Naive thymus-derived CD4-positive, alpha-beta T cell (primary cell): Measurements from ENCODE around the gene ELK4. TPM values are rescaled to one million over a fixed set of nuclear protein-coding genes. Genes with fewer than 3 reads are reported as not detected.

ENCODE experiments used
- ATAC-seq: fragments of 150-1000 bp; cut with Tn5 transposase; 2 replicates; pipeline ENCODE4 v1.10.0; 2021; ENCODE audit warnings: mild to moderate bottlenecking, moderate library complexity
- CTCF ChIA-PET: fragments of 350-600 bp; sonication (Branson Sonifier 250); formaldehyde crosslinking; loops from one replicate; lab custom pipeline; 2021; ENCODE audit warnings: antibody characterized with exemption; lab: Charles Lee
- POLR2A ChIA-PET: fragments of 350-600 bp; sonication (Branson Sonifier 250); formaldehyde crosslinking; loops from one replicate; lab custom pipeline; 2021; ENCODE audit warnings: antibody characterized with exemption, inconsistent platforms; lab: Charles Lee
- DNase-seq, 9 donors: peaks; one replicate each; pipeline versions ENCODE4 v3.0.0 to v3.0.0-alpha.2; 2020 to 2022; ENCODE audit warnings: mixed read lengths in 1 of 9
- H3K27ac ChIP-seq: one replicate; pipeline ENCODE4 v1.7.0; 2013; ENCODE audit warnings: mild to moderate bottlenecking, low read depth, low read length, moderate library complexity
- H3K27me3 ChIP-seq, 2 donors: one replicate each; pipeline ENCODE4 v1.7.0; 2013; ENCODE audit warnings: low read length in 2 of 2, mild to moderate bottlenecking in 2 of 2, moderate library complexity in 2 of 2; ENCODE audit not compliant: control insufficient read depth in 2 of 2, insufficient read depth in 2 of 2
- H3K36me3 ChIP-seq, 3 experiments: 1 replicate in 2 of 3; 2 replicates in 1 of 3; pipeline ENCODE4 v1.7.0; 2013; ENCODE audit warnings: low read length in 3 of 3, mild to moderate bottlenecking in 3 of 3, moderate library complexity in 1 of 3; ENCODE audit not compliant: insufficient read depth in 3 of 3, control insufficient read depth in 2 of 3
- H3K4me1 ChIP-seq, 2 donors: one replicate each; pipeline ENCODE4 v1.7.0; 2013; ENCODE audit warnings: low read length in 2 of 2, mild to moderate bottlenecking in 2 of 2, moderate library complexity in 1 of 2; ENCODE audit not compliant: control insufficient read depth in 2 of 2, insufficient read depth in 2 of 2
- H3K4me3 ChIP-seq: 2 replicates; pipeline ENCODE4 v1.7.0; 2013; ENCODE audit warnings: mild to moderate bottlenecking, low read length
- H3K9me3 ChIP-seq, 3 experiments: 1 replicate in 2 of 3; 2 replicates in 1 of 3; pipeline ENCODE4 v1.7.0; 2013; ENCODE audit warnings: low read length in 3 of 3; ENCODE audit not compliant: control insufficient read depth in 2 of 3
- H3K27ac Mint-ChIP-seq, 9 donors: one replicate each; pipeline ENCODE4 v1.8.0; 2020 to 2022; ENCODE audit warnings: mixed read lengths in 9 of 9, mild to moderate bottlenecking in 8 of 9, moderate library complexity in 5 of 9, inconsistent platforms in 2 of 9
- H3K27me3 Mint-ChIP-seq, 5 donors: one replicate each; pipeline ENCODE4 v1.8.0; 2021 to 2022; ENCODE audit warnings: mixed read lengths in 5 of 5, mild to moderate bottlenecking in 1 of 5
- H3K36me3 Mint-ChIP-seq, 5 donors: one replicate each; pipeline ENCODE4 v1.8.0; 2020 to 2022; ENCODE audit warnings: mixed read lengths in 5 of 5, mild to moderate bottlenecking in 3 of 5, inconsistent platforms in 1 of 5
- H3K4me1 Mint-ChIP-seq, 7 donors: one replicate each; pipeline ENCODE4 v1.8.0; 2020 to 2022; ENCODE audit warnings: mixed read lengths in 7 of 7, mild to moderate bottlenecking in 3 of 7, inconsistent platforms in 1 of 7
- H3K4me3 Mint-ChIP-seq, 10 donors: one replicate each; pipeline ENCODE4 v1.8.0; 2020 to 2022; ENCODE audit warnings: mild to moderate bottlenecking in 10 of 10, mixed read lengths in 10 of 10, moderate library complexity in 6 of 10, inconsistent platforms in 2 of 10
- H3K9me3 Mint-ChIP-seq, 11 donors: one replicate each; pipeline ENCODE4 v1.8.0; 2020 to 2022; ENCODE audit warnings: mixed read lengths in 11 of 11, mild to moderate bottlenecking in 4 of 11, inconsistent platforms in 1 of 11, moderate library complexity in 1 of 11
- intact Hi-C, 2 donors: fragments of 100-400 bp; cut with micrococcal nuclease; formaldehyde crosslinking; loops; one replicate each; pipeline ENCODE4 v1.15.1; 2023
- polyA plus RNA-seq, 2 donors: library from polyadenylated mRNA; unstranded; fragments of 300-500 nt; fragmentation: Illumina TruSeq; gene quantifications; one replicate each; pipeline ENCODE4 v1.2.3, GENCODE V29; 2021
- total RNA-seq, 6 experiments: library from RNA in 5 of 6; stranded (reverse) in 5 of 6; gene quantifications; 1 replicate in 5 of 6; 2 replicates in 1 of 6; pipeline ENCODE4 v1.2.3 and lab custom pipeline; 2021 to 2026

The ELK4 gene
- total and polyA plus RNA-seq, 7 experiments from 2014 or later, result 4.0 to 250 (median 123) TPM

DNA sequence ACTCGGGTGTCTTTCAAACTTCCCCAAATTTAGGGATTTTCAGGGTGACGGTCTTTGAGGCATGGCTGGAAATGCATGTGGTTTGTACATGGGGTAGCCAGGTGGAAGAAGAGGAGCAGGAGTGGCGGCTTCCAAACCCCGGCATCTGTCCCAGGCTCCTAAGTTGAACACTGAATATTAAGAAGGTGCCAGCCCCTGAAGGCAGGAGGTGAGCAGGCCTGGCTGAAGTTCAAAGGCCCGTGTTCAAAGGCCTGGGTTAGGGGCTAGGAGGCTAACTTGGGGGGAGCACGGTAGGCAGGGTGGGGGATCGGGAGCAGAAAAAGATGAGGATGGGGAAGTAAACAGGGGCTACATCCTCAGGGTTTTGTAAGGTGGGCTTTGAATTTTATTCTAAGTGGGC is 42.8 kb downstream of the ELK4 start:
- Histone ChIP-seq H3K27ac (no peak overlapping the region), H3K27me3 (no peaks in the 10 kb centered on the region), H3K4me3 (no peak overlapping the region), H3K36me3 (no peaks in the 10 kb centered on the region), H3K4me1 (peaks cover 8 to 31% of the 10 kb centered on the region in 2 donors), H3K9me3 (no peaks in the 10 kb centered on the region)
- ATAC-seq, result no peak
- Mint-ChIP-seq H3K27ac (peak overlapping the region in 3 of 9 donors; percentile 36 to 59 (median 46)), H3K9me3 (no peaks in the 10 kb centered on the region), H3K4me3 (no peak overlapping the region), H3K36me3 (no peaks in the 10 kb centered on the region), H3K4me1 (peaks cover 11 to 40% (median 39%) of the 10 kb centered on the region in 7 donors), H3K27me3 (peaks cover 0 to 4% (median 0%) of the 10 kb centered on the region in 5 donors)
- intact Hi-C loops, result no loop called here
- no peak for DNase-seq
- POLR2A ChIA-PET, result interaction anchor here (9.4 kb wide), 1 partner anchor 41 kb away, joined by 290 read pairs; the partner anchor contains the start of gene ELK4
- CTCF ChIA-PET, result interaction anchor here (0.9 to 12.7 kb wide), 4 partner anchors 42 to 70 kb away, joined by 3 to 315 read pairs (median 74); partner anchors contain the start of gene ELK4

DNA sequence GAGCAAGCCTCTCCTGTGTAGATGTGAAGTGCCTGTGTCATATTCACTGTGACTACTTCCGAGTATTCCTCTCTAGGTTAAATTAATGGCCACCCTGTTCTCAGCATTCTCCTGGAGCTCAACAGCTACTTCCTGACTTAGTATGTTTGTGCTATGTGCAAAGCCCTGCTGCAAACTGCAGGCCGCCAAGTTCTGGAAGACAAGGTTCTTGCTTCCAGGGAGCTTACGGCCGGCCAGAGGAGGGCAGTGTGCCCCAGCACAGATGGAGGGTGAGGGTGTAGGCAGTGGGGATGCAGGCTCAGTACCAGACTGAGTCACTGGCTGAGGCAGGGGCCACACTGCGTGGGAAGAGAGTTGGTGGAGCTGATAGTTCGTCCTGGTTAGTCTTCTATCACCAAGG is 43.2 kb downstream of the ELK4 start:
- ChIA-PET CTCF (interaction anchor here (0.9 to 12.7 kb wide), 4 partner anchors 44 to 122 kb away, joined by 3 to 315 read pairs (median 6); partner anchors contain the start of gene ELK4), POLR2A (interaction anchor here (9.4 kb wide), 1 partner anchor 42 kb away, joined by 290 read pairs; the partner anchor contains the start of gene ELK4)
- Mint-ChIP-seq H3K27me3 (peaks cover 0 to 4% (median 0%) of the 10 kb centered on the region in 5 donors), H3K9me3 (no peaks in the 10 kb centered on the region), H3K4me3 (peak overlapping the region in 1 of 10 donors; percentile 61), H3K36me3 (no peaks in the 10 kb centered on the region), H3K4me1 (peaks cover 7 to 36% (median 35%) of the 10 kb centered on the region in 7 donors), H3K27ac (peak overlapping the region in 4 of 9 donors; percentile 2 to 70 (median 48))
- DNase-seq (no peak), ATAC-seq (no peak)
- peaks cover 5 to 27% of the 10 kb centered on the region in 2 donors for H3K4me1 ChIP-seq
- no peaks in the 10 kb centered on the region for H3K9me3 ChIP-seq
- H3K27ac ChIP-seq, result no peak overlapping the region
- no peaks in the 10 kb centered on the region for H3K27me3 ChIP-seq
- no peaks in the 10 kb centered on the region for H3K36me3 ChIP-seq
- no peak overlapping the region for H3K4me3 ChIP-seq
- intact Hi-C loops, result no loop called here

DNA sequence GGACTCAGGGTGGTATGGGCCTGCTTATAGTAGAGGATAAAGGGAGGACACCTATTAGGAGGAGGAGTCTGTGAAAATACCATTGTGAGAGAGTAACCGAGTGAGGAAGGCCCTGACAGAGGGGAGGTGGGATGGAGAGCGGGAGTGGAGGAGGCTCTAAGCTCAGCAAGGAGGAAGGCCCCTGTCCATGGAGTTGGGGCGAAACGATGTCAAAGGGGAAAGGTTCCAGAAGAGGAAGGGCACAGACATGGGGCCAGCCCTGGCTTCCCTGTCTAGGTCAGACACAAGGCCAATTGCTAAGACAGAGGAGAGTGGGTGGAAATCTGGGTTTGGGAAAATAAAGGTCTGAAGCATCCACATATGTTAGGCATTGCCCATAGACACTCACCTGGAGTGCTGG is 44.2 kb downstream of the ELK4 start:
- no peak for DNase-seq
- Histone ChIP-seq H3K9me3 (no peaks in the 10 kb centered on the region), H3K4me3 (no peak overlapping the region), H3K4me1 (peaks cover 5 to 20% of the 10 kb centered on the region in 2 donors), H3K27me3 (no peaks in the 10 kb centered on the region), H3K27ac (no peak overlapping the region), H3K36me3 (no peaks in the 10 kb centered on the region)
- peaks cover 7 to 28% (median 27%) of the 10 kb centered on the region in 7 donors for H3K4me1 Mint-ChIP-seq
- no peaks in the 10 kb centered on the region for H3K9me3 Mint-ChIP-seq
- no peak overlapping the region for H3K4me3 Mint-ChIP-seq
- peak overlapping the region in 4 of 9 donors; percentile 4 to 64 (median 8) for H3K27ac Mint-ChIP-seq
- POLR2A ChIA-PET, result interaction anchor here (9.4 kb wide), 1 partner anchor 43 kb away, joined by 290 read pairs; the partner anchor contains the start of gene ELK4
- H3K36me3 Mint-ChIP-seq, result no peaks in the 10 kb centered on the region
- ATAC-seq, result no peak
- H3K27me3 Mint-ChIP-seq, result peaks cover 0 to 4% (median 0%) of the 10 kb centered on the region in 5 donors
- intact Hi-C loops, result no loop called here
- CTCF ChIA-PET, result interaction anchor here (0.6 to 12.7 kb wide), 3 partner anchors 9 to 123 kb away, joined by 3 to 315 read pairs (median 5); no protein-coding TSS in a partner anchor

DNA sequence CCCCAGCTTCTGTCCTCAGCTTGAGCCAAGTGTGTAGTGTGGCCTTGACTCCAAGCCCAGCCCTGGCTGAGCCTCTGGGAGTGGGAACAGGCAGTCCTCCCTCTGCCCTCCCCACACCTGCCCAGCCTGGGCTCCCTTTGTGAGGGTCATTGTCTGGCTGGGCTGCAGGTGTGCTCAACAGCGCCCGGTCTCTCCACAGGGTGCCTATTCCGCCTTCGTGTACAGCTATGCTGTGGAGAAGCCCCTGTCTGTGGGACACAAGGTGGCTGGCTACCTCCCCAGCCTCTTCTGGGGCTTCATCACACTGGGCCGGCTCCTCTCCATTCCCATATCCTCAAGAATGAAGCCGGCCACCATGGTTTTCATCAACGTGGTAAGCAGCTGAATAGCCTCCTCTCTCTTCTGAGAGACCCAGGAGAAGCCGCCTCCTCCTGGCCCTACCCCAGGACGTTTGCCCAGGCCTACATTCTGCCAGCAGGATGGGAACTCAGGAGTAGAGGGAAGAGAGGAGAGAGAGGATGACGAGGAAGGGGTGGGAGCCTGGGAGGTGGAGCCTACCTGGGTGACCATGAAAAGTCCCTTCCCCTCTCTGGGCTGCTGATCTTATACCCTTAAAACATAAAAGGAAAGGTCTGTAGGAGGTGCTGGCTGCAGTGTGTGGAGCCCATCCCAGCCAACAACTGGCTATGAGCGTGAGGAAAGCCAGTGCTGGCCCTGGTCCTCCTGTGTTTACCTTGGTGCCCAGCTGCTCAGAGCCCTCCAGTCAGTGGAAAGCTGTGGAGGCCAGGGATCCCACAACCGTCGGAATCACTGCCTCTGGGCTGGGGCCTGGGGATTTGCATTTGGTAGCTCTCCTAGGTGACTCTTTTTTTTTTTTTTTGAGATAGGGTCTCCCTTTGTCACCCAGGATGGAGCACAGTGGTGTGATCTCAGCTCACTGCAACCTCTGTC is 45.7 kb downstream of the ELK4 start:
- Histone ChIP-seq H3K36me3 (no peaks in the 10 kb centered on the region), H3K27ac (no peak overlapping the region), H3K4me3 (no peak overlapping the region), H3K9me3 (no peaks in the 10 kb centered on the region), H3K4me1 (peaks cover 0 to 11% of the 10 kb centered on the region in 2 donors), H3K27me3 (no peaks in the 10 kb centered on the region)
- Mint-ChIP-seq H3K4me3 (no peak overlapping the region), H3K4me1 (peaks cover 0 to 20% (median 16%) of the 10 kb centered on the region in 7 donors), H3K27ac (peak overlapping the region in 1 of 9 donors; percentile 36), H3K9me3 (no peaks in the 10 kb centered on the region), H3K36me3 (no peaks in the 10 kb centered on the region), H3K27me3 (peaks cover 0 to 11% (median 0%) of the 10 kb centered on the region in 5 donors)
- DNase-seq (no peak), ATAC-seq (peak; percentile 12)
- POLR2A ChIA-PET, result no interaction called here
- CTCF ChIA-PET, result interaction anchor here (0.6 to 3.4 kb wide), 2 partner anchors 12 to 71 kb away, joined by 4 to 13 read pairs; no protein-coding TSS in a partner anchor
- intact Hi-C loops, result no loop called here

DNA sequence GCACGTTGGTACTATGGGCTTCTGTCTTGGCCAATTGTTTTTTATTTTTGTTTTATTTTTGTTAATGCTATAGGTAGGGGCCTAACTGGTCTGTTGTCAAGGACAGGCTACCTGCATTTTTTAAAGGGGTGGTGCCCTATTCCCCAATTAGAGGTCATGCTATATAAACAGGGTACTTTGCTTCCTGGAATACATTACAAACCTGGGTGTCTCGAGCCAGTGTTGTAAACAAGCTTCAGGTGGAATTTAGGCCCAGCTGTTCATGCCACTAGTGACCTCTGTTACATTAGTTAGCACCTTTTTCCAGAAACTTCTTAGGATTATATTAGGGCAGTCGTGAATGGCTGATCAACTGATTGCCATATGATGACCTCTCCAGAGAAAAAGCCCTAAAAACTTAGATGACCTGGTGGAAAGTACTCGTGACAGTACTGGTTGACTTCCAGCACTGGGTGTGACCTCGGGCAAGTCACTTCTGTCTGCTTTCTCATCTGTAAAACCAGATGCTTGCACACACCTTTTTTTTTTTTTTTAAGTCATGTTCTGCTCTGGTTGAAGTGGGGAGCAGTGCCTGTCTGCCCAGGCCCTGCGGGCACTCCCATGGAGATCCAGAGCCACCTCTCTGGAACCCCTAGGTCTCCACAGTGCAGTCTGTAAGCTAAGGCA is 46.5 kb downstream of the ELK4 start:
- no peak overlapping the region for H3K27ac ChIP-seq
- H3K27ac Mint-ChIP-seq, result peak overlapping the region in 1 of 9 donors; percentile 36
- H3K36me3 ChIP-seq, result no peaks in the 10 kb centered on the region
- no peak overlapping the region for H3K4me3 ChIP-seq
- no peak for ATAC-seq
- H3K27me3 Mint-ChIP-seq, result peaks cover 0 to 11% (median 0%) of the 10 kb centered on the region in 5 donors
- peaks cover 0 to 12% (median 8%) of the 10 kb centered on the region in 7 donors for H3K4me1 Mint-ChIP-seq
- peaks cover 0 to 3% of the 10 kb centered on the region in 2 donors for H3K4me1 ChIP-seq
- H3K36me3 Mint-ChIP-seq, result no peaks in the 10 kb centered on the region
- no peak for DNase-seq
- H3K4me3 Mint-ChIP-seq, result no peak overlapping the region
- H3K27me3 ChIP-seq, result no peaks in the 10 kb centered on the region
- CTCF ChIA-PET, result interaction anchor here (0.6 to 3.4 kb wide), 2 partner anchors 13 to 72 kb away, joined by 4 to 13 read pairs; no protein-coding TSS in a partner anchor
- intact Hi-C loops, result no loop called here
- no peaks in the 10 kb centered on the region for H3K9me3 Mint-ChIP-seq
- POLR2A ChIA-PET, result no interaction called here
- H3K9me3 ChIP-seq, result no peaks in the 10 kb centered on the region

DNA sequence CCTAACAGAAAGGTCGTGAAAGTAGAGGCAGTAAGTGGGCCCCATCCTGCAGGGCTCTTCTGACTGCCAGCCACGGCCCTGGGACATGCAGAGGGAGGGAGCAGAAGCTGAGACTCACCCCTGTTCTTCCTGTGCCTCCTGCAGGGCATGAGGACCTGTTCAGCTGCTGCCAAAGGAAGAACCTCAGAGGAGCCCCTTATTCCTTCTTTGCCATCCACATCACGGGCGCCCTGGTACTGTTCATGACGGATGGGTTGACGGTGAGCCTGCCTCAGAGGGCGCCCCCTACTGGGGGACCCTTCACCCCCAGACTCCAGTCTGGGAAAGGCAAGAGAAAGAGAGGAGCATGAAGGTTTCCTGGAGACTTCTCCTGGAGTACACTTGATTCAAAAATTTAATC is 47.1 kb downstream of the ELK4 start:
- H3K4me3 Mint-ChIP-seq, result no peak overlapping the region
- no peaks in the 10 kb centered on the region for H3K4me1 ChIP-seq
- H3K27me3 ChIP-seq, result no peaks in the 10 kb centered on the region
- ChIA-PET CTCF (interaction anchor here (3.4 kb wide), 1 partner anchor 73 kb away, joined by 13 read pairs; no protein-coding TSS in a partner anchor), POLR2A (no interaction called here)
- H3K36me3 Mint-ChIP-seq, result no peaks in the 10 kb centered on the region
- peaks cover 0 to 11% (median 0%) of the 10 kb centered on the region in 5 donors for H3K27me3 Mint-ChIP-seq
- ATAC-seq (no peak), DNase-seq (no peak)
- H3K27ac Mint-ChIP-seq, result no peak overlapping the region
- H3K27ac ChIP-seq, result no peak overlapping the region
- no peaks in the 10 kb centered on the region for H3K36me3 ChIP-seq
- intact Hi-C loops, result no loop called here
- H3K4me1 Mint-ChIP-seq, result peaks cover 0 to 7% (median 4%) of the 10 kb centered on the region in 7 donors
- no peak overlapping the region for H3K4me3 ChIP-seq
- no peaks in the 10 kb centered on the region for H3K9me3 Mint-ChIP-seq
- no peaks in the 10 kb centered on the region for H3K9me3 ChIP-seq
